HepG2 (cell line): ENCODE measurements around the gene PLEKHM2. TPM values are rescaled to one million over a fixed set of nuclear protein-coding genes. Genes with fewer than 3 reads are reported as not detected.

ENCODE experiments used
- ISL2 ChIP-seq: sonication (generic); formaldehyde crosslinking; IDR thresholded peaks from 2 replicates; pipeline ENCODE4 v1.5.0; 2020; ENCODE audit warnings: missing genetic modification reagents
- ZEB1 ChIP-seq: IDR thresholded peaks from 2 replicates; pipeline ENCODE4 v1.6.1; 2012; ENCODE audit warnings: mild to moderate bottlenecking, low read depth, inconsistent platforms; ENCODE audit not compliant: insufficient replicate concordance
- ZNF749 ChIP-seq: sonication (generic); formaldehyde crosslinking; IDR thresholded peaks from 2 replicates; pipeline ENCODE4 v1.8.0; 2022; ENCODE audit warnings: mild to moderate bottlenecking, missing genetic modification reagents, moderate library complexity, borderline replicate concordance
- polyA plus RNA-seq, 8 experiments: library from polyadenylated mRNA; depleted of rRNA in 3 of 8; stranded (reverse) in 7 of 8; unstranded in 1 of 8; fragments of >200 nt; fragmentation: Illumina TruSeq in 4 of 8; extraction: Trizol in 4 of 8; gene quantifications; 2 replicates each; pipeline versions ENCODE4 v1.2.1 to v1.2.3, GENCODE V29; 2011 to 2016; ENCODE audit warnings: low read depth in 4 of 8, missing spikeins in 1 of 8, mixed read lengths in 1 of 8; ENCODE audit not compliant: insufficient read depth in 1 of 8
- total RNA-seq, 5 experiments: library from RNA; depleted of rRNA; stranded (reverse); fragments of >200 nt; fragmentation: Illumina TruSeq; extraction: Trizol; gene quantifications; 2 replicates each; pipeline ENCODE4 v1.2.3, GENCODE V29; 2016; ENCODE audit warnings: low read depth in 1 of 5
- TF ChIP-seq, protein P1 (sequence below): sonication (generic); formaldehyde crosslinking; IDR thresholded peaks from one replicate; pipeline ENCODE4 v1.5.1; 2020; ENCODE audit warnings: mild to moderate bottlenecking, missing genetic modification reagents; ENCODE audit errors: not compliant biosample characterization

The PLEKHM2 gene
- total and polyA plus RNA-seq, 2 of the 13 experiments (the other 11 are each of a cell fraction or from before 2014, with no cell fraction given): 16.5 to 27.3 TPM

DNA sequence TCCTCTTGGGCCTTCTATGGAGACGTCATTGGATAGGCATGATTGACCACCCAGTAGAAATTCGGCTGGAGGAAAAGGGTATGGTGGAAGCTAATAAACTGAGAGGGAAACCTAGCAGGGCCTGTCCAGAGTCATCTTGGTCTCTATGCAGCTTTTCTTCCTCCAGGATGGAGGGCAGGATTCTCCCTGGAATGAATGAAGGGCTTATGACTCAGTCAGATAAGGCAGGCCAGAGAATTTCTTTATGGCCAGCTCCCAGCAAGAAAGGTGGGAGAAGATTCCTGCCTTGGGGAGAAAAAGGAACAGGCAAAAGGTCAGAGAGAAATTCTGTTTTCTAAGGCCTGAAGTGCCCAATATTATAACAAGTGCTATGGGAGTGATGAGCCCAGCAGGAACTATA, 91.6 kb downstream of the PLEKHM2 start (continued):
- TF ChIP-seq, protein P1, sequence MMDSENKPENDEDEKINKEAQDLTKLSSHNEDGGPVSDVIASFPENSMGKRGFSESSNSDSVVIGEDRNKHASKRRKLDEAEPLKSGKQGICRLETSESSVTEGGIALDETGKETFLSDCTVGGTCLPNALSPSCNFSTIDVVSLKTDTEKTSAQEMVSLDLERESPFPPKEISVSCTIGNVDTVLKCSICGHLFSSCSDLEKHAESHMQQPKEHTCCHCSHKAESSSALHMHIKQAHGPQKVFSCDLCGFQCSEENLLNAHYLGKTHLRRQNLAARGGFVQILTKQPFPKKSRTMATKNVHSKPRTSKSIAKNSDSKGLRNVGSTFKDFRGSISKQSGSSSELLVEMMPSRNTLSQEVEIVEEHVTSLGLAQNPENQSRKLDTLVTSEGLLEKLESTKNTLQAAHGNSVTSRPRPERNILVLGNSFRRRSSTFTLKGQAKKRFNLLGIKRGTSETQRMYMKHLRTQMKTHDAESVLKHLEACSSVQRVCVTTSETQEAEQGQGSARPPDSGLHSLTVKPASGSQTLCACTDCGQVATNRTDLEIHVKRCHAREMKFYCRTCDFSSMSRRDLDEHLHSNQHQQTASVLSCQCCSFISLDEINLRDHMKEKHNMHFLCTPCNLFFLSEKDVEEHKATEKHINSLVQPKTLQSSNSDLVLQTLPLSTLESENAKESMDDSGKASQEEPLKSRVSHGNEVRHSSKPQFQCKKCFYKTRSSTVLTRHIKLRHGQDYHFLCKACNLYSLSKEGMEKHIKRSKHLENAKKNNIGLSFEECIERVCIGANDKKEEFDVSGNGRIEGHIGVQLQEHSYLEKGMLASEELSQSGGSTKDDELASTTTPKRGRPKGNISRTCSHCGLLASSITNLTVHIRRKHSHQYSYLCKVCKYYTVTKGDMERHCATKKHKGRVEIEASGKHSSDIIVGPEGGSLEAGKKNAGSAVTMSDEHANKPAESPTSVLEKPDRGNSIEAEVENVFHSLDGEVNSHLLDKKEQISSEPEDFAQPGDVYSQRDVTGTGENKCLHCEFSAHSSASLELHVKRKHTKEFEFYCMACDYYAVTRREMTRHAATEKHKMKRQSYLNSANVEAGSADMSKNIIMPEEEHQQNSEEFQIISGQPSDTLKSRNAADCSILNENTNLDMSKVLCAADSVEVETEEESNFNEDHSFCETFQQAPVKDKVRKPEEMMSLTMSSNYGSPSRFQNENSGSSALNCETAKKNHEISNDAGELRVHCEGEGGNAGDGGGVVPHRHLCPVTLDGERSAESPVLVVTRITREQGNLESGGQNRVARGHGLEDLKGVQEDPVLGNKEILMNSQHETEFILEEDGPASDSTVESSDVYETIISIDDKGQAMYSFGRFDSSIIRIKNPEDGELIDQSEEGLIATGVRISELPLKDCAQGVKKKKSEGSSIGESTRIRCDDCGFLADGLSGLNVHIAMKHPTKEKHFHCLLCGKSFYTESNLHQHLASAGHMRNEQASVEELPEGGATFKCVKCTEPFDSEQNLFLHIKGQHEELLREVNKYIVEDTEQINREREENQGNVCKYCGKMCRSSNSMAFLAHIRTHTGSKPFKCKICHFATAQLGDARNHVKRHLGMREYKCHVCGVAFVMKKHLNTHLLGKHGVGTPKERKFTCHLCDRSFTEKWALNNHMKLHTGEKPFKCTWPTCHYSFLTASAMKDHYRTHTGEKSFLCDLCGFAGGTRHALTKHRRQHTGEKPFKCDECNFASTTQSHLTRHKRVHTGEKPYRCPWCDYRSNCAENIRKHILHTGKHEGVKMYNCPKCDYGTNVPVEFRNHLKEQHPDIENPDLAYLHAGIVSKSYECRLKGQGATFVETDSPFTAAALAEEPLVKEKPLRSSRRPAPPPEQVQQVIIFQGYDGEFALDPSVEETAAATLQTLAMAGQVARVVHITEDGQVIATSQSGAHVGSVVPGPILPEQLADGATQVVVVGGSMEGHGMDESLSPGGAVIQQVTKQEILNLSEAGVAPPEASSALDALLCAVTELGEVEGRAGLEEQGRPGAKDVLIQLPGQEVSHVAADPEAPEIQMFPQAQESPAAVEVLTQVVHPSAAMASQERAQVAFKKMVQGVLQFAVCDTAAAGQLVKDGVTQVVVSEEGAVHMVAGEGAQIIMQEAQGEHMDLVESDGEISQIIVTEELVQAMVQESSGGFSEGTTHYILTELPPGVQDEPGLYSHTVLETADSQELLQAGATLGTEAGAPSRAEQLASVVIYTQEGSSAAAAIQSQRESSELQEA (CRISPR knock-in tag): no peak
- TF ChIP-seq ZEB1 (no peak), ISL2 (CRISPR knock-in tag) (no peak), ZNF749 (CRISPR knock-in tag) (no peak)
